NCI-H2107 (cell line): ENCODE data around the gene SLC35E3.

Experiments used
- DNase-seq: peaks from one replicate; lab custom pipeline; 2025; lab: John Stamatoyannopoulos, UW

SLC35E3 gene

GRCh38 chr12:68771223-68771925 is 25.4 kb downstream of the SLC35E3 start:
- no peak for DNase-seq

- DNase-seq = no peak
These were observed 26.7 kb downstream of the SLC35E3 start for GRCh38 chr12:68772714-68773113.

- no peak for DNase-seq
These were observed 27.6 kb downstream of the SLC35E3 start for GRCh38 chr12:68773582-68773981.

GRCh38 chr12:68775121-68775630 is 29.2 kb downstream of the SLC35E3 start:
- no peak for DNase-seq

GRCh38 chr12:68776976-68777610 is 31.1 kb downstream of the SLC35E3 start:
- no peak for DNase-seq

- DNase-seq = no peak
These were observed 33.3 kb downstream of the SLC35E3 start for GRCh38 chr12:68779280-68779679.

GRCh38 chr12:68780731-68781130 is 34.8 kb downstream of the SLC35E3 start:
- no peak for DNase-seq

- DNase-seq = no peak
These were observed 35.8 kb downstream of the SLC35E3 start for GRCh38 chr12:68781728-68782127.

- no peak for DNase-seq
These were observed 38.0 kb downstream of the SLC35E3 start for GRCh38 chr12:68784015-68784414.

- DNase-seq = no peak
These were observed 39.4 kb downstream of the SLC35E3 start for GRCh38 chr12:68785358-68785757.

- no peak for DNase-seq
These were observed 39.8 kb downstream of the SLC35E3 start for GRCh38 chr12:68785823-68786222.

- no peak for DNase-seq
These were observed 41.0 kb downstream of the SLC35E3 start for GRCh38 chr12:68786929-68787328.

GRCh38 chr12:68788554-68789143 is 42.7 kb downstream of the SLC35E3 start:
- no peak for DNase-seq

- DNase-seq = no peak
These were observed 43.3 kb downstream of the SLC35E3 start for GRCh38 chr12:68789144-68789878.

GRCh38 chr12:68790081-68790951 is 44.3 kb downstream of the SLC35E3 start:
- no peak for DNase-seq

- no peak for DNase-seq
These were observed 44.9 kb downstream of the SLC35E3 start for GRCh38 chr12:68790952-68791234.

- DNase-seq = no peak
These were observed 46.0 kb downstream of the SLC35E3 start for GRCh38 chr12:68791897-68792481.

- no peak for DNase-seq
These were observed 47.0 kb downstream of the SLC35E3 start for GRCh38 chr12:68792952-68793351.

- DNase-seq = no peak
These were observed 47.5 kb downstream of the SLC35E3 start for GRCh38 chr12:68793436-68793835.

- DNase-seq = no peak
These were observed 48.1 kb downstream of the SLC35E3 start for GRCh38 chr12:68793975-68794652.
